CD4-positive, alpha-beta T cell (primary cell): ENCODE data around the gene NUP50. TPM values are rescaled to one million over a fixed set of nuclear protein-coding genes. Genes with fewer than 3 reads are reported as not detected.
A peak's percentile ranks its signal among the peaks of the same experiment; 100 is the strongest.

Experiments
- ATAC-seq: fragments of 200-7000 bp; cut with Tn5 transposase; one replicate; pipeline ENCODE4 v1.10.0; 2022; ENCODE audit warnings: mild to moderate bottlenecking; ENCODE audit not compliant: poor library complexity
- CTCF ChIA-PET: fragments of 350-600 bp; sonication (Branson Sonifier 250); formaldehyde crosslinking; loops from one replicate; lab custom pipeline; 2021; ENCODE audit warnings: antibody characterized with exemption, inconsistent platforms; lab: Charles Lee
- POLR2A ChIA-PET: fragments of 350-600 bp; sonication (Branson Sonifier 250); formaldehyde crosslinking; loops from one replicate; lab custom pipeline; 2021; ENCODE audit warnings: antibody characterized with exemption, inconsistent platforms; lab: Charles Lee
- DNase-seq, 14 experiments: peaks; one replicate each; pipeline ENCODE4 v3.0.0-alpha.2; 2013 to 2020; ENCODE audit warnings: mixed read lengths in 2 of 14
- H3K27ac ChIP-seq, 2 donors: one replicate each; pipeline versions ENCODE4 v1.5.1 to v1.7.0; 2013; ENCODE audit warnings: low read length in 2 of 2, low read depth in 1 of 2, mild to moderate bottlenecking in 1 of 2
- H3K27me3 ChIP-seq, 2 experiments: 1 replicate in 1 of 2; 2 replicates in 1 of 2; pipeline versions ENCODE4 v1.6.1 to v1.7.0; 2013; ENCODE audit warnings: low read length in 2 of 2, control low read depth in 1 of 2, mild to moderate bottlenecking in 1 of 2, moderate library complexity in 1 of 2; ENCODE audit not compliant: insufficient read depth in 2 of 2, control insufficient read depth in 1 of 2
- H3K36me3 ChIP-seq: one replicate; pipeline ENCODE4 v1.6.1; 2013; ENCODE audit warnings: low read length, control low read depth; ENCODE audit not compliant: insufficient read depth
- H3K4me1 ChIP-seq: one replicate; pipeline ENCODE4 v1.6.1; 2013; ENCODE audit warnings: low read length, control low read depth; ENCODE audit not compliant: insufficient read depth
- H3K4me3 ChIP-seq: one replicate; pipeline ENCODE4 v1.5.1; 2013; ENCODE audit warnings: mild to moderate bottlenecking, low read length, moderate library complexity
- H3K9me3 ChIP-seq, 2 experiments: 1 replicate in 1 of 2; 2 replicates in 1 of 2; pipeline versions ENCODE4 v1.6.1 to v1.7.0; 2013; ENCODE audit warnings: low read length in 2 of 2, mild to moderate bottlenecking in 2 of 2, control low read depth in 1 of 2, moderate library complexity in 1 of 2; ENCODE audit not compliant: control insufficient read depth in 1 of 2, insufficient read depth in 1 of 2
- H3K27ac Mint-ChIP-seq: one replicate; pipeline ENCODE4 v1.8.0; 2020; ENCODE audit warnings: mixed read lengths
- H3K27me3 Mint-ChIP-seq: one replicate; pipeline ENCODE4 v1.8.0; 2021; ENCODE audit warnings: mixed read lengths
- H3K36me3 Mint-ChIP-seq: one replicate; pipeline ENCODE4 v1.8.0; 2021; ENCODE audit warnings: low read depth, mixed read lengths
- H3K4me1 Mint-ChIP-seq: one replicate; pipeline ENCODE4 v1.8.0; 2021; ENCODE audit warnings: low read depth, mixed read lengths
- H3K4me3 Mint-ChIP-seq: one replicate; pipeline ENCODE4 v1.8.0; 2020; ENCODE audit warnings: mild to moderate bottlenecking, mixed read lengths
- H3K9me3 Mint-ChIP-seq: one replicate; pipeline ENCODE4 v1.8.0; 2020; ENCODE audit warnings: mixed read lengths
- CTCF ChIP-seq: fragments of 200-600 bp; IDR thresholded peaks from one replicate; pipeline ENCODE4 v1.8.0; 2022; ENCODE audit warnings: antibody characterized with exemption, mild to moderate bottlenecking
- intact Hi-C, 2 experiments: fragments of 100-400 bp; cut with DNase I in 1 of 2; cut with micrococcal nuclease in 1 of 2; formaldehyde crosslinking; loops; one replicate each; pipeline versions ENCODE4 v1.15.1 to v1.9.0; 2023 to 2025; cut with DNase I, micrococcal nuclease
- total RNA-seq, 174 experiments: library from RNA in 2 of 174; stranded (reverse) in 2 of 174; gene quantifications; one replicate each; pipeline ENCODE4 v1.2.3 and lab custom pipeline; 2021 to 2026

The NUP50 gene
- total RNA-seq, 2 experiments from 2014 or later = 141 TPM

DNA sequence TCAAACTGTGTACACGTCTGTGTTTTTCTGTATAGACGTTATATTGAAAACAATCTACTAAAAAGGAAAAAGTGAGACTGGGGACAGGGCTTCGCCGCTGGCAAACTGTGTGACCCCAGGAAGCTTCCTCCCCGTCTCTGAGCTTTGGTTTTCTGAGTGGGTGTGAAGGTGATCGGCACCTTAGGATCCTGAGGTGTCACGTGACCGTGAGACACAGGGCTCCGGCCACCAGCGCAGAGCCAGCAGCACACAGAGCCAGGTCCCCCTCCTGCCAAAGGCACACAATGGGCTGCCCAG, 44.9 kb downstream of the NUP50 start:
- H3K27ac Mint-ChIP-seq = no peak overlapping the region
- intact Hi-C loops = loop anchor here (2.0 to 5.0 kb wide), 2 partner anchors 30 to 386 kb away; no protein-coding TSS in a partner anchor
- TF ChIP-seq CTCF = no peak
- no peak overlapping the region for H3K4me3 Mint-ChIP-seq
- no peaks in the 10 kb centered on the region for H3K9me3 Mint-ChIP-seq
- ChIA-PET POLR2A (interaction anchor here (0.7 kb wide), 1 partner anchor 1600 kb away, joined by 4 read pairs; no protein-coding TSS in a partner anchor), CTCF (interaction anchor here (1.1 to 2.0 kb wide), 4 partner anchors 18 to 38 kb away, joined by 3 to 8 read pairs (median 4); no protein-coding TSS in a partner anchor)
- Histone ChIP-seq H3K27me3 (no peaks in the 10 kb centered on the region), H3K36me3 (peaks cover 26% of the 10 kb centered on the region), H3K9me3 (no peaks in the 10 kb centered on the region), H3K4me1 (no peaks in the 10 kb centered on the region), H3K4me3 (no peak overlapping the region), H3K27ac (no peak overlapping the region)
- no peaks in the 10 kb centered on the region for H3K27me3 Mint-ChIP-seq
- ATAC-seq (no peak), DNase-seq (peak in 1 of 14 experiments; percentile 11)
- peaks cover 10% of the 10 kb centered on the region for H3K36me3 Mint-ChIP-seq
- H3K4me1 Mint-ChIP-seq = no peaks in the 10 kb centered on the region

DNA sequence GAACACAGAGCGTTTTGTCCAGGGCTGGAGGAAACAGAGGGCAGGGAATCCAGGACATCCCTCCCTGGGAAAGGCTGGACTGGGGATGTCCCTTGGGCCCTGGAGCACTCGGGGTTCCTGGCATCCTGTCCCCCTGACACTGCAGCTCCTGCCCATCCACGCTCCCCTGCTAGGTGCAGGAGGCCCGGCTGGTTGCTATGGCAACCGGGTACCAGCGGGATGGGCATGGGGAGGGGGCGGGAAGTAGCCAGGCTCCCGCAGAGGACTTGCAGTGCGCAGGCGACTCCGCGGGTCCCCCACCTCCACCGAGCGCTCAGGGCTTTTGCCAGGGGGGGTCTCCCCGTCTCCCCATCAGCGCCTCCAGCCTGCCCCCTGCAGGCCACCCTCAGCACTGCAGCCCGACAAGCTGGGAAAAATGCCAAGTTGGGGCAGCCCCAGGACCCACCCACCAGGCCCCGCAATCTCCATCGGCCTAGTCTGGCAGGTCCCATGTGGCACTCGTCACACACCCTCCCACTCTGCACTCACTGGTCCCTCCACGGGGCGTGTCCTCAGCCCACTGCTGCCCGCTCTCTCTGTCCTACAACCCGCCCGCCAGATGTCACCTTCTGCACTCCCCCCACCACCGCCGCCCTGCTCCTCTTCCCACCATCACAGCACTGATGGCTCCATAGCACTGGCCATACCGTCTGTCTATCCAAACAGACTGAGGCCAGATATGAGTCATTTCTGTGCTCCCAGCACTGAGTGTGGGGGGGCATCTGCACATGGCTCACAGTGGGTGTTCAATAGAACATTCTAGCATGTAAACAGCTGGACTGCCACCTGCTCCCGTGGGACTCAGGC, 45.5 kb downstream of the NUP50 start:
- Mint-ChIP-seq H3K4me3 (no peak overlapping the region), H3K4me1 (no peaks in the 10 kb centered on the region), H3K27ac (no peak overlapping the region), H3K36me3 (peaks cover 10% of the 10 kb centered on the region), H3K27me3 (no peaks in the 10 kb centered on the region), H3K9me3 (no peaks in the 10 kb centered on the region)
- Histone ChIP-seq H3K27me3 (no peaks in the 10 kb centered on the region), H3K27ac (no peak overlapping the region), H3K9me3 (no peaks in the 10 kb centered on the region), H3K4me3 (no peak overlapping the region), H3K4me1 (no peaks in the 10 kb centered on the region), H3K36me3 (peaks cover 23% of the 10 kb centered on the region)
- ChIA-PET POLR2A (no interaction called here), CTCF (interaction anchor here (0.5 to 2.0 kb wide), 5 partner anchors 18 to 110 kb away, joined by 3 to 8 read pairs (median 4); no protein-coding TSS in a partner anchor)
- intact Hi-C loops = loop anchor here (2.0 to 5.0 kb wide), 2 partner anchors 30 to 387 kb away; no protein-coding TSS in a partner anchor
- ATAC-seq (peak; percentile 48), DNase-seq (peak in 11 of 14 experiments; percentile 9 to 59 (median 25))
- TF ChIP-seq CTCF = peak; percentile 55

DNA sequence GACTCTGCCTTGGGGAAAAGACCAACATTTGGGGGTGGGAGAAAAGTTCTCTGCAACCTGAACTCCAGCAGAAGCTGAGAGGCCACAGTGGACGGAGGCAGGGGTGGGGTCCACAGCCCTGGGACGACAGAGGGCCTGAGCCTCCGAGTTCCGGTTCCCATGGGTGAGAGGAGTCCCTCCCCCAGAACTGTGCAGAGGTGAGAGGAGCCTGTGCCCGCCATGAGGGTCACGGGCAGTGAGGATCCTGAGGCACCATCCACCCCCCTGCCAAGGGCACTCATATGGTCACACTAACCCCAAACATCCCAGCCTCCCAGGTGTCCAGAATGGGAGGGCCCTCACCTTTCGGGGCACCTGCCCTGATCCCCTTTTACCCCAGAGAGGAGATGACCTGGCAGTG, 46.4 kb downstream of the NUP50 start:
- TF ChIP-seq CTCF = no peak
- H3K27ac Mint-ChIP-seq = no peak overlapping the region
- no peaks in the 10 kb centered on the region for H3K4me1 Mint-ChIP-seq
- peaks cover 10% of the 10 kb centered on the region for H3K36me3 Mint-ChIP-seq
- Histone ChIP-seq H3K27ac (no peak overlapping the region), H3K27me3 (no peaks in the 10 kb centered on the region), H3K4me3 (no peak overlapping the region), H3K4me1 (no peaks in the 10 kb centered on the region), H3K36me3 (peaks cover 18% of the 10 kb centered on the region), H3K9me3 (no peaks in the 10 kb centered on the region)
- CTCF ChIA-PET = interaction anchor here (2.0 kb wide), 1 partner anchor 31 kb away, joined by 8 read pairs; no protein-coding TSS in a partner anchor
- no peaks in the 10 kb centered on the region for H3K27me3 Mint-ChIP-seq
- no peak for ATAC-seq
- no peak for DNase-seq
- POLR2A ChIA-PET = no interaction called here
- no peak overlapping the region for H3K4me3 Mint-ChIP-seq
- intact Hi-C loops = no loop called here
- no peaks in the 10 kb centered on the region for H3K9me3 Mint-ChIP-seq
